Right renal pelvis (tissue), 4 donors: Measurements from ENCODE around the gene PPP1R16B. TPM values are rescaled to one million over a fixed set of nuclear protein-coding genes. Genes with fewer than 3 reads are reported as not detected.

Source experiments
- DNase-seq, 4 donors: peaks; one replicate each; pipeline ENCODE4 v3.0.0-alpha.2; 2013; ENCODE audit warnings: low read depth in 4 of 4, low spot score in 3 of 4, missing footprints in 1 of 4
- polyA plus RNA-seq, 4 donors: library from polyadenylated mRNA; unstranded; fragments of 120-200 nt; gene quantifications; one replicate each; pipeline ENCODE4 v1.2.1, GENCODE V29; 2013; ENCODE audit not compliant: insufficient read length in 4 of 4

PPP1R16B gene
- polyA plus RNA-seq, result 1 to 10 TPM; 6.9 to 9.0 (median 8.3) TPM

DNA sequence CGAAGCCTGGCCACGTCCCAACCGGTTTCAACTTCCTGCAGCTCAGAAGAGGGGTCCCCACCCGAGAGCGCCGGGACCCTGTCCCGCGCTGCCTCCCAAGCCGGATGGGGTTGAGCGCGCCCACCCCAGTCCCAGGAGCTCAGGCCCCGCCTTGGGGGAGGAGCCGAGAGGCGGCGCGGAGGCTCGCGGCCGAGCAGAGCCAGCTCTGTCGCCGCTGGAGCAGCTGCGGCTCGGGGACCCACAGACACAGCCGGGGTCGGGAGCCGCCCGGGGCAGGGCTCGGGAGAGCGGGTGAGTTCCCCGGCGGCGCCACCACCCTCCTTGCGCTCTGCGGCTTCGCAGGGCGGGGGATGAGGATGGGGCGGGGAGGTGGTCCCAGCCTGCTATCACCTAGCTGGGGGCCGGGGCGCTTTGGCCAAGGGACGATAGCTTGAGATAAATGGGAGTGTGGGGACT lies at the start of gene PPP1R16B:
Gene PPP1R16B (plus strand): TSS at position 196 of the 456 bp plus-strand sequence. CDS start 30,229 bp downstream, outside the sequence.
- no peak for DNase-seq

DNA sequence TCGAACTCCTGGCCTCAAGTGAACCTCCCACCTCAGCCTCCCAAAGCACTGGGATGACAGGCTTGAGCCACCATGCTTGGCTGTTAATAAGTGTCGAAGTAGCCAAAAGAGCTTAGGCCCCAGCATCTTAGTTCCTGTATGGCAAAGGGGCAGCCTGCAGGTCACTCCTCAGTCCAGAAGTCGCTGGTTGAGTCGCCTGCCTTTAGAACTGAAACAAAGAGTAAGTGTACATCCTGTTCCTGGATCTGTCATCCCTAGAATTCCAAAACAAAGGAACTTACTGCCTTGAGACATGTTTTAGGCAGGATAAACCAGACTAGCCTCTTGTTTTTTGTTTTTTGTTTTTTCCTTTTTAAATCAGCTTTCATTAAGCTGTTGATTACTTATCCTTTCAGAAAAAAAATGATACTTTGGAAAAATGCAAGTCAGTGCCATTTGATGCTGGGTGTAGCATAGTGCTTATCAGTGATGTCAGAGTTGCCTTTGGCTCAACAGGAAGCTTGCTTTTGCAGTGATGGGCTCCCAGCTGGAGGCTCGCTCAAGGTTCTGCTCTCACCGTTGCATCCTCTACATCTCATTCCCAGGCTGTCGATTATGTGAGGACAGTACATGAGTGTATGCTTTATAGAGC lies 48.2 kb upstream of the PPP1R16B start:
- DNase-seq, result no peak

DNA sequence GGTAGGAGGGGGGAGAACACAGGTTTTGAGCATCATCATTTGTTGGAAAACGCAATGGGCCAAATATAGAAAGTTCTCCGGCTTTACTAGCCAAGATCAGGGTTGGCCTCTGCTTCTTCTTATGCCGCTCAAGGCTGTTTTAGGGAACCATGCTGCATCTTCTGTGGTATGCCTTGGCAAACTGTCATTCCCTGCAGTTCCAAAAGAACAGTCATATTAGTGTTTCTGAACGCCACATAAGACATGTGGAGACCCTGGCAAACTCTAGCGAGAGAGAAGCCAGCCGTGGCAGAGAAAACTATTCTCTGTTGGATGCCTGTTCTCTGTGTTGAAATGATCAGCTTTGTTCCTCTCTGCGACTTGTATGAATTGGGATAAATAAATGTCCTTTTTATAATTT lies 46.4 kb upstream of the PPP1R16B start:
- DNase-seq, result no peak

DNA sequence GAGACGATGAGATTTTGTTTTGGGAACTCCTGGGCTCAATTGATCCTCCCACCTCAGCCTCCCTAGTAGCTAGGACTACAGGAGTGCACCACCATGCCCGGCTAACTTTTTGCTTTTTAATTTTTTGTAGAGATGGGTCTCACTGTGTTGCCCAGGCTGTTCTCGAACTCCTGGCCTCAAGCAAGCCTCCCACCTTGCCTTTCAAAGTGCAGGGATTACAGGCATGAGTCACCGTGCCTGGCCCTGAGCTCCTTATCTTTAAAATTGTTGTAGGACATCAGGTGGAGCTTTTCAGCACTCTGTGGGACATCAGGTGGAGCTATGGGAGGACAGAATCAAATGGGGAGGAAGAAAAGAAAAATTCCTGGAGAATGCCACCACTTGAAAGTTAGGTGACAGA lies 44.5 kb upstream of the PPP1R16B start:
- no peak for DNase-seq

DNA sequence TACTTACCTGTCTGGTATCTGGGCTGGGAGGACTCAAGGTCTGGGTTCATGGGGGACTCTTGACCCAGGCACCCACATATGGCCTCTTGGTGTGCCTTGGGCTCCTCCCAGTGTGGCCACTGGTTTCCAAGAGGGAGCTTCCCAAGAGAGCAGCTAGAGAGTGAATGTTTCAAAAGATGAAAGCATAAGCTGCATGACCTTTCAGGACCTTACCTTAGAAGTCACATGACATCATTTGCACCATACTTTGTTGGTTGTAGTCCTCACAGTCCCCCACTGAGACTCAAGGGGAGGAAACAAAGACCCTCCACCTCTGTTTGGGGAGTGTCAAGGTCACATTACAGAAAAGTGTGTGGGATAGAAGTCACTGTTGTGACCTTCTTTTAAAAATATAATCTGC lies 43.3 kb upstream of the PPP1R16B start:
- no peak for DNase-seq

DNA sequence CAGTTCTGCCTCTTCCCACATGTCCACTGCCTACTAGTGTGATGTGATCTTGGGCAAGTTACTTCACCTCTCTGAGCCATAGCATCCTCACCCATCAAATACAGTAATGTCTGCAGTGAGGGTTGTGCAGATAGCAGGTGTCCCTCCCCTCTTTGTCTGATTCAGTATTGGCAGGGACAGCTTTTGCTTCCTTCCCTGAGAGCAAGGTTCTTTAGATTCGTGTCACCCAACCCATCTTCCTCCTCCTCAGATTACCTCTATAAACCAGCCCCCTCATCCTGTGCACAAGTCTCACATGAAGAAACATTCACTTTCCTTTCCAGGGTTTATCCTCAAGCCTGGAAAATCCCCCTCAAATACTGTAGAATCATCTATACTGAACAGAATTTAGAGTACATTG lies 41.9 kb upstream of the PPP1R16B start:
- no peak for DNase-seq

DNA sequence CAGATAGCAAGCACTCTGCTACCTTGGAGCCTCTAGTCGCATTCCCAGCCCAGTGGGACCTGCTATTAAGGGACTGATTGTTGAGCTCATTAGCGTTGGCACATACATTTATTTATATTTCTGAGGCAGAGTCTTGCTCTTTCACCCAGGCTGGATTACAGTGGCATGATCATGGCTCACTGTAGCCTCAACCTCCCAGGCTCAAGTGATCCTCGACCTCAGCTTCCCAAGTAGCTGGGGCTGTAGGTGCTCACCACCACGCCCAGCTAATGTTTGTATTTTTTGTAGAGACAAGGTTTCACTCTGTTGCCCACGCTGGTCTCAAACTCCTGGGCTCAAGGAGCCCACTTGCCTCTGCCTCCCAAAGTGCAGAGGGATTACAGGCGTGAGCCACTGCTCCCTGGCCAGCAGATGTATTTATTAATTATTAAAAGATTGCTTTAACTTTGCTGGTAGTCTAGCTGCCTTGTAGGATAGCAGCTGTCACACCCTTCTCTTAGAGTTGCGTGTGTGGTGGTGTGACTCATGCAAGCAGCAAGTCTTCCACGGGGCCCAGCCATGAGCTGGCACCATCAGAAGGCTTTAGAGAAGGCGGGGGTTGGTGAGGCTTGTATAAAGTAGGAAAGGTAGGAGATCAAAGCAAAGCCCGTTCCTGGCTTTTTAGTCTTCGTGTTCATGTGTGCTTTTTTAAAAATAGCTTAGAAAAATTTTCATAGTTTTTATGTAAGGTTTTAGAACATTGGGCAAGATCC lies 40.8 kb upstream of the PPP1R16B start:
- no peak for DNase-seq

DNA sequence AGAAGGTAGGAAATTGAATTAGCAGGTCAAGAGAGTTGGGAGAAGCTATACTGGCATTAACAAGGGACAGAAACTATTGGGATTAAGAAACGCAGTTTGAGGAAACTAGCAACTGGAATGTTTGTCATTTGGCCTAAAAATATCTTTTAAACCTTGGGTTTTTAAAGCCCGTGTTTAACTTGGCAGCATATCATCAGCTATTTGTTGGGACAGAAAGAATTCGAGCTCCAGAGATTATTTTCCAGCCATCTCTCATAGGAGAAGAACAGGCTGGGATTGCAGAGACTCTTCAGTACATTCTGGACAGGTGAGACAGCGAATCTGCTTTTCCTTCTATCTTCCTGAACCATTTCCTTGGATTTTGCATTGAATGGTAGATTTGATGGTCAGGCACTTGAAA lies 39.4 kb upstream of the PPP1R16B start:
- DNase-seq, result no peak

DNA sequence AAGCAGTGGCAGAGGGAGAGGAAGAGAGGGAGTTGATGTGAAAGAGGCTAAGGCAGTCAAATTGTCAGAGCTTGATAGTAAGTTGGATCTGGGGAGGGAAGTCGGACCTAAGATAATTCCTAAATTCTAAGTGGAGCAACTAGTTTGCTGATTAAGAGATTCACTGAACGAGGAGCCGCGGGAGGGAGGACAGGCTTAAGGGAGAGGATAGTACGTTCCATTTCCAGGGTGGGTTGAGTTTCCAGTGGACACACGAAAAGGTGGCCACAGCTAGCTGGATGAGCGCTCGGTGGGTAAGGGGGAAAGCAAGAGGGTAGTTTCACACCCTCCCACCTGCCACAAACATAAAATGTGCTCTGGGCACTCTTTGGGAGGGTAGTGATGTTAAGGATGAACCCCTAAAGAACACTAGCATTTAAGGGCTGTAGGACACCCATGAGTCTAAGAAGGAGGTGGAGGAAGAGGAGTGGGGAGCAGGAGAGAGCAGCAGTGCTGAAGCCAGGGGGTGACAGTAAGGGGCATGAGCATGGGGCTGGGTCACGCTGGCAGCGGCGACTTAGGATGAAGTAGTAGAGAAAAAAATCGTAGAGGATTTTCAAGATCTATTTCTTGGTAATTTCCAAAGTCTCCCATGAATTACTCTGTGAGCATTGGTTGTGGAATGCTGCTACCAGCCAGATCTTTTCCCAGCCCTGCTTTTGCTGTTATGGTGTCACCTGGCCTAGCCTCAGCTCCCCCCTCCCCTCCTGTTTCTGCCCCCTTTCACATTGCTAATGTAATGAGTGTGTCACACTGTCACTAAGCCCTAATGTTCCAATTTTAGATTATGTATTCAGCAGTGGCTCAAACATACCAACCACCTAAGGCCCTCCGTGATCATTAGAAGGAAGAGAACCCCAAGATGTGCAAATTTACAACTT lies 35.9 kb upstream of the PPP1R16B start:
- no peak for DNase-seq

DNA sequence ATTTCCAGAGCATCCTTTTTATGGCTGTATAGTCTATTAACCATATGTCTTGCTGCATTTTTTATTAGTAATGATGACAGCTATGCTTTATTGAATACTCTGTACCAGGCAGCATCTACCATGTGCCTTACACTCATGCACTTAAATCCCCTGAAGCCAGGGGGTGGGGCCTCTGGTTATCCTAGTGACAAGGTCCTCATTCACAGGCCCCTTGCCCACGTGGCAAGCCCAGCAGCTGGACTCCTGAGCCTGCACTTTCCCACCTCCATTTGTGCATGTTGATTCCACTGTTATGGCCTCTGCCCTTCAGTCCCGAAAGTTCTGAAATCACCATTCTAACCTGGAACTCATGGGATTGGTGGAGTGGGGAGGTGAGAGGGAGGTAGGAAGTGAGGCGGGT lies 35.0 kb upstream of the PPP1R16B start:
- DNase-seq, result no peak

DNA sequence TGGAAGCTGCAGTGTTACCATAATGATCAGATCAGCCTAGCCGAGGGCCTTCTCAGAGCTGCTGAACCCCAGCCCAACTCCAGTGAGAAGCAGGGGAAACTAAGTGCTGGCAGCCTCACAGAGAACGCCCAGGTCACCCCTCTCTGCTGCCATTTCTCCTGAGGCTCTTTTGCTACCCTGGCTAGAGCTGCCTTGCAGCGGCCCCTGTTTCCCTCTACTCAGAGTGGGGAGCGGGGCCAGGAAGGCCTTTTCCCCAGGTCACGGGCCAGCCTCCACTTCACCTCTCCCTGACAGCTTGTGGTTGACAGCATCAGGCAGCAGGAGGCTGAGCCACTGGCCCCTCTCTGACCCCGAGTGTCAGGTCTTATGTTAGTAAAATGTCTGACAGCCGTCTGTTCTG lies 34.5 kb upstream of the PPP1R16B start:
- DNase-seq, result no peak

DNA sequence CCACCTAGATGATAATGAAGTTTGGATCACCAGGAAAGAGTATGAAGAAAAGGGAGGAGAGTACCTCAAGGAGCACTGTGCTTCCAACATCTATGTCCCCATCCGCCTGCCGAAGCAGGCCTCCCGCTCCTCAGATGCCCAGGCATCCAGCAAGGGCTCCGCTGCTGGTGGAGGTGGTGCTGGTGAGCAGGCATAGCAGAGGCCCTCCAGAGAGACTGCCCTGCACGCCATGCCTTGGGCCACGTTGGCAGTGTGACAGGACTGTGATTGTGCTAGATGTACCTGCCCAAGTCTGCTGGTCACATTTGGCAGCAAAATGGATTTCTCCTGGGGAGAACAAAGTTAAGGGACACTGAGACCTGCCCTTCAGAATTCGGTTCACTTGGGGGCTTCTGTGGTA lies 33.9 kb upstream of the PPP1R16B start:
- no peak for DNase-seq

DNA sequence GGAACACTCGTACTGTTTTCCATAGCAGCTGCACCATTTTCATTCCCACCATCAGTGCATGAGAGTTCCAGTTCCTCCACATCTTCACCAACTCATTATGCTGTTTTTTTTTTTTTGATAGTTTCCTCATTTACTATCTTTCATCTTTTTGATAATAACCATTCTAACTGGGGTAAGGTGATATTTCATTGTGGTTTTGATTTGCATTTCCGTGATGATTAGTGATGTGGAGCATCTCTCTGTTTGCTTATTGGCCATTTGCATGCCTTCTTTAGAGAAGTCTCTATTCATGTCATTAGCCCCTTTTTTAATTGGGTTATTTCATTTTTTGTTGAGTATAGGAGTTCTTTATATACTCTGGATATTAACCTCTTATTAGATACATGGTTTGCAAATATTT lies 31.3 kb upstream of the PPP1R16B start:
- DNase-seq, result no peak

DNA sequence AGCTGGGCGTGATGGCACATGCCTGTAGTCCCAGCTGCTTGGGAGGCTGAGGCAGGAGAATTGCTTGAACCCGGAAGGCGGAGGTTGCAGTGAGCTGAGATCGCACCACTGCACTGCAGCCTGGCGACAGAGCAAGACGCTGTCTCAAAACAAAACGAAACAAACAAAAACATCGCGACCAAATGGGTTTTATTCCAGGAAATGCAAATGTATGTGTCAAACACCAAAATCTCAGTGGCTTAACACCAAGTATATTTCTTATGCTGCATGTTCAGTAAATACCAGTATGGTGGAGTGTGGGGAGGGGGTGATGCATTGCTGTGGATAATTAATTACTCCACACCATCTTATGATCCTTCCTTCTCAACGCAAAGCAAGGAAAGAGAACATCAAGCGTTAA lies 29.1 kb upstream of the PPP1R16B start:
- no peak for DNase-seq

DNA sequence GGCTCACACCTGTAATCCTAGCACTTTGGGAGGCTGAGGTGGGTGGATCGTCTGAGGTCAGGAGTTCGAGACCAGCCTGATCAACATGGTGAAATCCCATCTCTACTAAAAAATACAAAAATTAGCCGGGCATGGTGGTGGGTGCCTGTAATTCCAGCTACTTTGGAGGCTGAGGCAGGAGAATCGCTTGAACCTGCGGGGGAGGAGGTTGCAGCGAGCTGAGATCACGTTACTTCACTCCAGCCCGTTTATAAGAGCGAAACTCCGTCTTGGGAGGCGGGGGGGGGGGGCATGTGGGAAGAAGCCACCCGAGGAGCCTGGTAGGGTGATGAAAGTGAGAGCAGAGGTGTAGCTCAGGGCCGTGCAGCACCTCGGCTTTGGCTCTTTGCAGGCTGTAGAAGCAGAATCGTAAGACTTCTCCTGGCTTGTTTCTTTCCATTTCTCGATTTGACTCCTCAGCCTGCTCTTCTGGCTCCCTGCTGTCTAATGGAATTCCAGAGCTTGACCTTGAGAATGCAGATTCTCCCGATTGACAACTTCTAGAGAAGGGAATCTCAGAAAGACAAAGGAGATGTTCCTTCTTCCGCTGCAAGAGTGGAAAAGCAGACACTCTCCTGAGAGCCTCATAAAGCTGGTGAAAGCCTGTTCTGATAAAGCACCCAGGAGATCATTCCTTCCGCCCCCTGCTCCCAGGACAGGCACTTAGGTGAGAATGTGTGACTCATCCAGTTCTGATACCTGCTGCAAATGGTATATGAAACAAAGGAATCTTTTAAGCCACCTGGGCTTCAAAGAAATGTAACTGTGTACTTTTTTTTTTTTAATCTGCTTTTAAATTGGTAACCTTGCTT lies 26.0 kb upstream of the PPP1R16B start:
- DNase-seq, result no peak

DNA sequence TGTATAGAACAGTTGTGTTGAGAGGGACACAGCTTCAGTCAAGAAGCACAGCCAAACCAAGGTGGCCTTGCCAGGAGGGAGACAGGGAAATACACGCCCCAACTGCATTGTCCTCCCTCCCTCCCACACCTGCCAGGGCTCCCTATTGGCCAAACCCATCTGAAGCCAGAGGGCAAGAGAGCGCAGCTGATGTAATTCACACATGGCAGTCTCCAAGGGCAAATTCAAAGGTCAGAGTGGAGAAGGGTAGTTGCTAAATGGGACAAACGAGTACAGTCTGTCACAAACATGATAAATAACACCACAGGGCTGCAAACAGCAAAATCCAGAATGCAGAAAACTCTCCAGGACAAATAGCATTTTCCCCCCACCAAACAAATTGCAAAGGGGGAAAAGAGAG lies 23.2 kb upstream of the PPP1R16B start:
- DNase-seq, result no peak

DNA sequence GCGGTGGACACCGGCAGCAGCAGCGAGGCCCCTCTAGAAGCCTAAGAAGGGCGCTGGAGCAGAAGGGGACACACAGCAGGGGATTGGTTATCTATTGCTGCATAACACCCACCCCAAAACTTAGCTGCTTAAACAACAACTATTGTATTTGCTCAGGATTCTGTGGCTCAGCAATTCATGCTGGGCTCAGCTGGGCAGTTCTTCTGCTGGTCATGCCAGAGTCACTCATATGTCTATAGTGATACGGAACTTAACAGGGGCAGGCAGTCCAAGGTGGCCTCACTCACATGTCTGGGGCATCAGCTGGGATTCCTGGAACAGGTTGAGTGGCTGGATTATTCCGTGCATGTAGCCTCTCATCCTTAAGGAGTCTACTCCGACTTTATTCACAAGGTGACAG lies 17.6 kb upstream of the PPP1R16B start:
- DNase-seq, result no peak

DNA sequence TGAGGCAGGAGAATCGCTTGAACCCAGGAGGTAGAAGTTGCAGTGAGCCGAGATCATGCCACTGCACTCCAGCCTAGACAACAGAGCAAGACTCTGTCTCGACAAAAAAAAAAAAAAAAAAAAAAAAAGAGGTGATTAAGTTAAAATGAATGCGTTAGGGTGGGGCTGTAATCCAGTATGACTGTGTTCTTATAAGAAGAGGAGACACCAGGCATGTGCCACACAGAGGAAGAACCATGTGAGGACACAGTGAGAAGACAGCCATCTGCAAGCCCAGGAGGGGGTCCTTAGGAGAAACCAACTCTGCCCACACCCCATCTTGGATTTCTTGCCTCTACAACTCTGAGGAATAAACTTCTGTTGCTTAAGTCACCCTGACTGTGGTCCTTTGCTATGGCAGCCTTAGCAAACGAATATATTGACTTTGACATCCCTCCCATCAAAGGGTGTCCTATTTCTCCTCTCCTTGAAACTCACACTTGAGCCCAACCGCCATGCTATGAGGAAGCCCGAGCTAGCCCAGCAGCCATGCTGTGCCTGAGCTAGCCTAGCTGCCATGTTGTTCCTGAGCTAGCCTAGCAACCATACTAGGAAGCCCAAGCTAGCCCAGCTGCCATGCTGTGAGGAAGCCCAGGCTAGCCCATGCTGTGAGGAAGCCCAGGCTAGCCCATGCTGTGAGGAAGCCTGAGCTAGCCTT lies 15.8 kb upstream of the PPP1R16B start:
- no peak for DNase-seq

DNA sequence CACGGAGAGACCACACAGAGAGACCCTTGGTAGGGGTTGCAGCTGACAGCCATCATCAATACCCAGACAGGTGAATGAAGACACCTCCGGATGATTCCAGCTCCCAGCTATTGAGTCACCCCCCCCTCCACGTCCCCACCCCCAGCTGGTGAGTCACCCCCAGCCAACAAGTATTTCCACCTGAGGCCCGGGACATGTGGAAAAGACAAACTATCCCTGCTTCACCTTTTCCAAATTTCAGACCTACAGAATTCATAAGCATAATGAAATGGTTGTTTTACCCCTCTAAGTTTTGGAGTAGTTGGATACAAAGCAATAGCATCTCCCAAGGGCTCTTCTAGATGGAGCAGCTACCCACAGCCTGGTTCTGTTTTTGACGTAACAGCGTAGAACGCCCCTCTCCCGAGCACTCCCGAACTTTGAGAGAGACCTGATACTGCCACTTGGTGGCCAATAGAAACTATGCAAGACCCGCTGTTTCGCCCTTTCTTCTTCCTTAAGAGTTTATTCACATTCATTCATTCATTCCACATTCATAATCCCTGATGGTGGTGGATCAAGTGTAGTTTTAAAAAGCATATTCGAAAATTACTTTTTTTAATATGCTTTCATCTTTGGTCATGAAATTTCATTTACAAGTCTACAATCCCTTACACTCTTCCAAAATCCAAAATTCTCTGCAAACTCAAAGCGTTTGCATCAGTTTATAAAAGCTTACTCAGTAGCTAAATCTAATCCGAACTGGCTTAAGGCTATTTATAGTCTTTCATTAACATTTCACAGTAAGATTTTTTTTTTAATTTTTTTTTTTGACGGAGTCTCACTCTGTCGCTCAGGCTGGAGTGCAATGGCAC lies 15.1 kb upstream of the PPP1R16B start:
- no peak for DNase-seq
